ENCODE measurements around the gene ATP9B. TPM values are rescaled to one million over a fixed set of nuclear protein-coding genes. Genes with fewer than 3 reads are reported as not detected.
"Not testable (repeated sequence)": the region's sequence is repeated elsewhere in the genome, so short reads cannot be mapped to it uniquely, and the experiment has no call there.

The ATP9B gene
- total RNA-seq, 1 donor from 2014 or later: 10.8 TPM

- DNase-seq (ENCODE audit: low read depth) (no peak), FAIRE-seq (no peak)
- Histone ChIP-seq H3K4me3 (ENCODE audit: low read depth, low read length) (no peak overlapping the region), H3K27me3 (ENCODE audit: control insufficient read depth, insufficient read depth, low read length) (no peaks in the 10 kb centered on the region), H3K36me3 (ENCODE audit: control insufficient read depth, insufficient read depth, low read length) (no peaks in the 10 kb centered on the region)
- TF ChIP-seq CTCF (IDR thresholded peaks at IDR 0.05; ENCODE audit: insufficient read depth, low read length, severe bottlenecking): no peak
Measured at GRCh38 chr18:79275461-79275860, 206.3 kb downstream of the ATP9B start.

GRCh38 chr18:79275992-79276391 is 206.8 kb downstream of the ATP9B start:
- FAIRE-seq (peak; percentile 50), DNase-seq (ENCODE audit: low read depth) (peak; percentile 44)
- Histone ChIP-seq H3K27me3 (ENCODE audit: control insufficient read depth, insufficient read depth, low read length) (no peaks in the 10 kb centered on the region), H3K36me3 (ENCODE audit: control insufficient read depth, insufficient read depth, low read length) (no peaks in the 10 kb centered on the region), H3K4me3 (ENCODE audit: low read depth, low read length) (no peak overlapping the region)
- TF ChIP-seq CTCF (IDR thresholded peaks at IDR 0.05; ENCODE audit: insufficient read depth, low read length, severe bottlenecking): no peak

- Histone ChIP-seq H3K4me3 (ENCODE audit: low read depth, low read length) (no peak overlapping the region), H3K36me3 (ENCODE audit: control insufficient read depth, insufficient read depth, low read length) (no peaks in the 10 kb centered on the region), H3K27me3 (ENCODE audit: control insufficient read depth, insufficient read depth, low read length) (no peaks in the 10 kb centered on the region)
- FAIRE-seq (no peak), DNase-seq (ENCODE audit: low read depth) (no peak)
- no peak for TF ChIP-seq CTCF (IDR thresholded peaks at IDR 0.05; ENCODE audit: insufficient read depth, low read length, severe bottlenecking)
Measured at GRCh38 chr18:79278896-79279295, 209.7 kb downstream of the ATP9B start.

- Histone ChIP-seq H3K36me3 (ENCODE audit: control insufficient read depth, insufficient read depth, low read length) (no peaks in the 10 kb centered on the region), H3K27me3 (ENCODE audit: control insufficient read depth, insufficient read depth, low read length) (no peaks in the 10 kb centered on the region), H3K4me3 (ENCODE audit: low read depth, low read length) (no peak overlapping the region)
- no peak for DNase-seq (ENCODE audit: low read depth)
- peak; percentile 66 for FAIRE-seq
- no peak for TF ChIP-seq CTCF (IDR thresholded peaks at IDR 0.05; ENCODE audit: insufficient read depth, low read length, severe bottlenecking)
Measured at GRCh38 chr18:79283131-79283810, 214.1 kb downstream of the ATP9B start.

- H3K36me3 ChIP-seq (ENCODE audit: control insufficient read depth, insufficient read depth, low read length): no peaks in the 10 kb centered on the region
- DNase-seq (ENCODE audit: low read depth) (no peak), FAIRE-seq (no peak)
- no peak for TF ChIP-seq CTCF (IDR thresholded peaks at IDR 0.05; ENCODE audit: insufficient read depth, low read length, severe bottlenecking)
- H3K4me3 ChIP-seq (ENCODE audit: low read depth, low read length): no peak overlapping the region
- H3K27me3 ChIP-seq (ENCODE audit: control insufficient read depth, insufficient read depth, low read length): no peaks in the 10 kb centered on the region
Measured at GRCh38 chr18:79283929-79284328, 214.7 kb downstream of the ATP9B start.

- DNase-seq (ENCODE audit: low read depth); H3K4me3 ChIP-seq (ENCODE audit: low read depth, low read length); H3K36me3 ChIP-seq (ENCODE audit: control insufficient read depth, insufficient read depth, low read length); H3K27me3 ChIP-seq (ENCODE audit: control insufficient read depth, insufficient read depth, low read length); FAIRE-seq: not testable (repeated sequence)
Measured at GRCh38 chr18:79285191-79285590, 216.0 kb downstream of the ATP9B start.

- not testable (repeated sequence) for H3K36me3 ChIP-seq (ENCODE audit: control insufficient read depth, insufficient read depth, low read length); H3K4me3 ChIP-seq (ENCODE audit: low read depth, low read length); H3K27me3 ChIP-seq (ENCODE audit: control insufficient read depth, insufficient read depth, low read length); FAIRE-seq; DNase-seq (ENCODE audit: low read depth)
Measured at GRCh38 chr18:79290409-79290808, 221.2 kb downstream of the ATP9B start.
